ENCODE results near the gene ELL2.

Gene ELL2

GRCh38 chr5:95984287-95984938 is 22.8 kb upstream of the ELL2 start:
- intact Hi-C loops (cut with DNase I), result no loop called here

GRCh38 chr5:95983509-95983908 is 21.9 kb upstream of the ELL2 start:
- intact Hi-C loops (cut with DNase I), result no loop called here
- no peak for DNase-seq

More at GRCh38 chr5:95984287-95984938, 22.8 kb upstream of the ELL2 start:
- DNase-seq, result no peak

GRCh38 chr5:95983080-95983479 is 21.4 kb upstream of the ELL2 start:
- intact Hi-C loops (cut with DNase I), result no loop called here
- DNase-seq, result no peak

- no peak for DNase-seq
- intact Hi-C loops (cut with DNase I), result no loop called here
These were observed 15.0 kb upstream of the ELL2 start for GRCh38 chr5:95976606-95977005.

- intact Hi-C loops (cut with DNase I), result no loop called here
- no peak for DNase-seq
These were observed 14.1 kb upstream of the ELL2 start for GRCh38 chr5:95975703-95976102.

- intact Hi-C loops (cut with DNase I), result no loop called here
- DNase-seq, result no peak
These were observed 12.2 kb upstream of the ELL2 start for GRCh38 chr5:95973793-95974325.

- DNase-seq, result no peak
- intact Hi-C loops (cut with DNase I), result no loop called here
These were observed 10.5 kb upstream of the ELL2 start for GRCh38 chr5:95972196-95972595.

- intact Hi-C loops (cut with DNase I), result no loop called here
- no peak for DNase-seq
These were observed 8.7 kb upstream of the ELL2 start for GRCh38 chr5:95970359-95970704.

GRCh38 chr5:95969651-95970358 is 8.2 kb upstream of the ELL2 start:
- no peak for DNase-seq
- intact Hi-C loops (cut with DNase I), result no loop called here

- no peak for DNase-seq
- intact Hi-C loops (cut with DNase I), result no loop called here
These were observed 7.4 kb upstream of the ELL2 start for GRCh38 chr5:95969055-95969454.

GRCh38 chr5:95967236-95967635 is 5.6 kb upstream of the ELL2 start:
- DNase-seq, result no peak
- intact Hi-C loops (cut with DNase I), result no loop called here

GRCh38 chr5:95966005-95966404 is 4.4 kb upstream of the ELL2 start:
- intact Hi-C loops (cut with DNase I), result no loop called here

GRCh38 chr5:95963650-95964410 is 2.2 kb upstream of the ELL2 start:
- intact Hi-C loops (cut with DNase I), result loop anchor here (5.0 kb wide), 1 partner anchor 373 kb away; no protein-coding TSS in a partner anchor
- no peak for DNase-seq

More at GRCh38 chr5:95966005-95966404, 4.4 kb upstream of the ELL2 start:
- no peak for DNase-seq

- no peak for DNase-seq
- intact Hi-C loops (cut with DNase I), result loop anchor here (5.0 kb wide), 1 partner anchor 375 kb away; no protein-coding TSS in a partner anchor
These were observed 1.1 kb upstream of the ELL2 start for GRCh38 chr5:95962785-95963184.

- intact Hi-C loops (cut with DNase I), result loop anchor here (5.0 kb wide), 1 partner anchor 375 kb away; no protein-coding TSS in a partner anchor
- DNase-seq, result no peak
These were observed 773 bp upstream of the ELL2 start for GRCh38 chr5:95962475-95962773.

GRCh38 chr5:95960667-95961616 is 709 bp downstream of the ELL2 start:
- intact Hi-C loops (cut with DNase I), result loop anchor here (2.0 to 5.0 kb wide), 2 partner anchors 102 to 376 kb away; no protein-coding TSS in a partner anchor
- peak; percentile 33 to 95 (median 62) for DNase-seq

- DNase-seq, result peak in 6 of 10 donors; percentile 11 to 67 (median 26)
- intact Hi-C loops (cut with DNase I), result loop anchor here (2.0 to 5.0 kb wide), 3 partner anchors 68 to 377 kb away; no protein-coding TSS in a partner anchor
These were observed 1.6 kb downstream of the ELL2 start for GRCh38 chr5:95959888-95960666.

- intact Hi-C loops (cut with DNase I), result loop anchor here (5.0 kb wide), 1 partner anchor 67 kb away; no protein-coding TSS in a partner anchor
- peak in 3 of 10 donors; percentile 22 to 80 (median 23) for DNase-seq
These were observed 2.4 kb downstream of the ELL2 start for GRCh38 chr5:95959051-95959887.
